PC-3 (cell line): ENCODE measurements around the gene TRPC4AP. TPM values are rescaled to one million over a fixed set of nuclear protein-coding genes. Genes with fewer than 3 reads are reported as not detected.

ENCODE experiments used
- ATAC-seq: fragments of 200-7000 bp; cut with Tn5 transposase; 2 replicates; pipeline ENCODE4 v1.9.1; 2020; ENCODE audit warnings: mild to moderate bottlenecking, moderate library complexity
- BruUV-seq: library from RNA; stranded (reverse); fragments of 400-500 nt; replicated peaks from 2 replicates; lab custom pipeline; 2021; lab: Mats Ljungman, UMichigan
- CTCF ChIA-PET: fragments of 300-600 bp; sonication (Branson Sonifier 250); formaldehyde crosslinking; loops from one replicate; lab custom pipeline; 2022; ENCODE audit warnings: antibody characterized with exemption; lab: Charles Lee
- POLR2A ChIA-PET: fragments of 300-600 bp; sonication (Branson Sonifier 250); formaldehyde crosslinking; loops from one replicate; lab custom pipeline; 2022; ENCODE audit warnings: antibody characterized with exemption; ENCODE audit not compliant: unreplicated experiment; lab: Charles Lee
- DNase-seq: peaks from one replicate; pipeline ENCODE4 v3.0.0-alpha.2; 2015
- H2AFZ ChIP-seq: fragments of 300-600 bp; sonication (generic); 2 replicates; pipeline ENCODE4 v1.6.0; 2016; ENCODE audit warnings: antibody characterized with exemption, low read length
- H3F3A ChIP-seq: fragments of 300-600 bp; sonication (generic); one replicate; pipeline ENCODE4 v1.6.0; 2017; ENCODE audit warnings: antibody characterized with exemption, low read length, control low read depth, mild to moderate bottlenecking; ENCODE audit not compliant: unreplicated experiment
- H3K27ac ChIP-seq: fragments of 300-600 bp; sonication (generic); 2 replicates; pipeline ENCODE4 v1.5.1; 2016; ENCODE audit warnings: mild to moderate bottlenecking, low read length
- H3K27me3 ChIP-seq: fragments of 300-600 bp; sonication (generic); 2 replicates; pipeline ENCODE4 v1.6.1; 2016; ENCODE audit warnings: low read length, mixed read lengths
- H3K36me3 ChIP-seq: fragments of 300-600 bp; sonication (generic); 2 replicates; pipeline ENCODE4 v1.6.1; 2016; ENCODE audit warnings: low read depth, mixed run types, low read length, mixed read lengths
- H3K4me1 ChIP-seq: fragments of 300-600 bp; sonication (generic); 2 replicates; pipeline ENCODE4 v1.5.1; 2016; ENCODE audit warnings: low read length; ENCODE audit not compliant: insufficient read depth
- H3K4me2 ChIP-seq: fragments of 300-600 bp; sonication (generic); 2 replicates; pipeline ENCODE4 v1.6.0; 2016; ENCODE audit warnings: low read length
- H3K4me3 ChIP-seq: fragments of 300-600 bp; sonication (generic); 2 replicates; pipeline ENCODE4 v1.5.1; 2016; ENCODE audit warnings: mild to moderate bottlenecking, low read length, mixed read lengths
- H3K79me2 ChIP-seq: fragments of 300-600 bp; sonication (generic); 2 replicates; pipeline ENCODE4 v1.6.1; 2017; ENCODE audit warnings: low read length, mixed read lengths
- H3K9ac ChIP-seq: fragments of 300-600 bp; sonication (generic); 2 replicates; pipeline ENCODE4 v1.6.0; 2016; ENCODE audit warnings: mild to moderate bottlenecking, low read length
- H3K9me2 ChIP-seq: fragments of 300-600 bp; sonication (generic); replicated peaks from 2 replicates; pipeline ENCODE4 v1.6.1; 2016; ENCODE audit warnings: mixed run types, low read length, mixed read lengths
- H3K9me3 ChIP-seq: fragments of 300-600 bp; sonication (generic); 2 replicates; pipeline ENCODE4 v1.6.1; 2016; ENCODE audit warnings: low read length, mixed read lengths
- H4K20me1 ChIP-seq: fragments of 300-600 bp; sonication (generic); 2 replicates; pipeline ENCODE4 v1.6.1; 2016; ENCODE audit warnings: low read length, mixed read lengths
- CTCF ChIP-seq: fragments of 300-600 bp; sonication (generic); conservative IDR thresholded peaks from 2 replicates; pipeline ENCODE4 v1.5.1; 2017; ENCODE audit warnings: antibody characterized with exemption, low read depth, mild to moderate bottlenecking, low read length
- EZH2 ChIP-seq: fragments of 300-600 bp; sonication (generic); IDR thresholded peaks from one replicate; pipeline ENCODE4 v1.6.1; 2017; ENCODE audit warnings: antibody characterized with exemption, mild to moderate bottlenecking, low read length; ENCODE audit not compliant: unreplicated experiment
- EZH2phosphoT487 ChIP-seq: fragments of 300-600 bp; sonication (generic); IDR thresholded peaks from 2 replicates; pipeline ENCODE4 v1.6.1; 2018; ENCODE audit warnings: mild to moderate bottlenecking, antibody characterized with exemption, low read length, borderline replicate concordance
- intact Hi-C: fragments of 100-400 bp; cut with micrococcal nuclease; formaldehyde crosslinking; loops from 2 replicates; pipeline ENCODE4 v1.9.0; 2023
- total RNA-seq: library from RNA; depleted of rRNA; stranded (reverse); fragments of >200 nt; gene quantifications from 2 replicates; pipeline ENCODE4 v1.2.3, GENCODE V29; 2014

The TRPC4AP gene
- total RNA-seq, 1 experiment from 2014 or later = 46.9 TPM

- Histone ChIP-seq H3F3A (no peaks in the 10 kb centered on the region), H3K4me1 (peaks cover 19% of the 10 kb centered on the region), H3K9me2 (no peaks in the 10 kb centered on the region), H3K9ac (no peak overlapping the region), H3K9me3 (no peaks in the 10 kb centered on the region), H3K27ac (no peak overlapping the region), H3K4me2 (no peak overlapping the region), H3K27me3 (no peaks in the 10 kb centered on the region), H2AFZ (no peak overlapping the region), H4K20me1 (no peaks in the 10 kb centered on the region), H3K36me3 (peaks cover 24% of the 10 kb centered on the region; the same call in 1 of the 2 replicates), H3K4me3 (no peak overlapping the region), H3K79me2 (no peaks in the 10 kb centered on the region; the same call in 1 of the 2 replicates)
- TF ChIP-seq EZH2phosphoT487 (no peak), EZH2 (no peak), CTCF (no peak)
- BruUV-seq = no TSS peak
- intact Hi-C loops = no loop called here
- ATAC-seq = no peak
- DNase-seq = no peak
- CTCF ChIA-PET = no interaction called here
- POLR2A ChIA-PET = no interaction called here
These were observed 52.0 kb downstream of the TRPC4AP start for GRCh38 chr20:35040646-35041045.

GRCh38 chr20:35039846-35040489 lies 52.6 kb downstream of the TRPC4AP start:
- DNase-seq = no peak
- ChIA-PET CTCF (interaction anchor here (0.9 kb wide), 1 partner anchor 57 kb away, joined by 5 read pairs; no protein-coding TSS in a partner anchor), POLR2A (no interaction called here)
- TF ChIP-seq CTCF (no peak), EZH2phosphoT487 (no peak)
- intact Hi-C loops = no loop called here
- peak overlapping the region; percentile 64 for H3K4me2 ChIP-seq
- H3K4me3 ChIP-seq = no peak overlapping the region
- no TSS peak for BruUV-seq
- no peak overlapping the region for H2AFZ ChIP-seq
- H3K36me3 ChIP-seq = peaks cover 30% of the 10 kb centered on the region; the same call in 1 of the 2 replicates
- no peak overlapping the region for H3K9ac ChIP-seq
- H3F3A ChIP-seq = no peaks in the 10 kb centered on the region
- peak overlapping the region; percentile 50 for H3K27ac ChIP-seq
- ATAC-seq = no peak
- no peaks in the 10 kb centered on the region for H3K27me3 ChIP-seq
- peaks cover 19% of the 10 kb centered on the region for H3K4me1 ChIP-seq
- no peaks in the 10 kb centered on the region; the same call in 1 of the 2 replicates for H3K79me2 ChIP-seq
- H4K20me1 ChIP-seq = 0 out of 2 replicates have a peak, but pooled peaks cover 4% of the 10 kb centered on the region
- no peaks in the 10 kb centered on the region for H3K9me2 ChIP-seq
- no peaks in the 10 kb centered on the region for H3K9me3 ChIP-seq

GRCh38 chr20:35039146-35039545 lies 53.5 kb downstream of the TRPC4AP start:
- intact Hi-C loops = no loop called here

More at GRCh38 chr20:35039146-35039545, 53.5 kb downstream of the TRPC4AP start:
- Histone ChIP-seq H3K36me3 (peaks cover 37% of the 10 kb centered on the region), H4K20me1 (0 out of 2 replicates have a peak, but pooled peaks cover 4% of the 10 kb centered on the region), H3K27me3 (no peaks in the 10 kb centered on the region), H2AFZ (no peak overlapping the region), H3K4me2 (peak overlapping the region; percentile 64), H3K4me1 (peaks cover 19% of the 10 kb centered on the region), H3K9me3 (no peaks in the 10 kb centered on the region), H3K9ac (no peak overlapping the region), H3F3A (no peaks in the 10 kb centered on the region), H3K79me2 (no peaks in the 10 kb centered on the region; the same call in 1 of the 2 replicates), H3K4me3 (no peak overlapping the region), H3K9me2 (no peaks in the 10 kb centered on the region), H3K27ac (peak overlapping the region; percentile 50)
- ATAC-seq = peak; percentile 89
- no TSS peak for BruUV-seq
- DNase-seq = peak; percentile 87
- CTCF ChIA-PET = interaction anchor here (0.9 kb wide), 2 partner anchors 53 to 57 kb away, joined by 4 to 5 read pairs; no protein-coding TSS in a partner anchor
- POLR2A ChIA-PET = interaction anchor here (0.6 kb wide), 2 partner anchors 18 to 49 kb away, joined by 3 read pairs; no protein-coding TSS in a partner anchor
- TF ChIP-seq CTCF = no peak
- TF ChIP-seq EZH2phosphoT487 = no peak
- TF ChIP-seq EZH2 = no peak
